ENCODE data around the gene GOLT1A. TPM values are rescaled to one million over a fixed set of nuclear protein-coding genes. Genes with fewer than 3 reads are reported as not detected.

GOLT1A gene
- not detected in 3 replicates for total RNA-seq
- long read RNA-seq: 0 reads

GRCh38 chr1:204213668-204214662 lies at the start of gene GOLT1A:
GOLT1A (minus strand) TSS chr1:204213988; CDS start chr1:204213906, 82 bp downstream.
- Mint-ChIP-seq H3K4me3 (ENCODE audit: unreplicated experiment) (peak within 1 kb of the TSS; percentile 26), H3K9me3 (ENCODE audit: low read depth) (no peaks in the 10 kb centered on the region), H3K27me3 (ENCODE audit: low read depth) (peaks cover 27% of the 10 kb centered on the region), H3K4me1 (ENCODE audit: low read depth) (peaks cover 6% of the 10 kb centered on the region), H3K36me3 (ENCODE audit: low read depth) (no peaks in the 10 kb centered on the region), H3K27ac (ENCODE audit: unreplicated experiment) (no peak within 1 kb of the TSS)
- TF ChIP-seq CTCF (IDR thresholded peaks at IDR 0.05): peak; percentile 86
- DNase-seq (ENCODE audit: low spot score): no peak

- H3K9me3 Mint-ChIP-seq (ENCODE audit: low read depth): no peaks in the 10 kb centered on the region
Measured at GRCh38 chr1:204263254-204263910, 49.6 kb upstream of the GOLT1A start.

GRCh38 chr1:204262506-204263253 lies 48.9 kb upstream of the GOLT1A start:
- no peak for TF ChIP-seq CTCF (IDR thresholded peaks at IDR 0.05)
- Mint-ChIP-seq H3K36me3 (ENCODE audit: low read depth) (no peaks in the 10 kb centered on the region), H3K27me3 (ENCODE audit: low read depth) (peaks cover 16% of the 10 kb centered on the region), H3K27ac (ENCODE audit: unreplicated experiment) (no peak overlapping the region), H3K4me1 (ENCODE audit: low read depth) (peaks cover 3% of the 10 kb centered on the region), H3K9me3 (ENCODE audit: low read depth) (no peaks in the 10 kb centered on the region), H3K4me3 (ENCODE audit: unreplicated experiment) (no peak overlapping the region)
- DNase-seq (ENCODE audit: low spot score): no peak

More at GRCh38 chr1:204263254-204263910, 49.6 kb upstream of the GOLT1A start:
- DNase-seq (ENCODE audit: low spot score): no peak
- Mint-ChIP-seq H3K27ac (ENCODE audit: unreplicated experiment) (no peak overlapping the region), H3K27me3 (ENCODE audit: low read depth) (peaks cover 16% of the 10 kb centered on the region), H3K4me1 (ENCODE audit: low read depth) (peaks cover 3% of the 10 kb centered on the region), H3K4me3 (ENCODE audit: unreplicated experiment) (no peak overlapping the region), H3K36me3 (ENCODE audit: low read depth) (no peaks in the 10 kb centered on the region)
- no peak for TF ChIP-seq CTCF (IDR thresholded peaks at IDR 0.05)

GRCh38 chr1:204261746-204262505 lies 48.1 kb upstream of the GOLT1A start:
- no peaks in the 10 kb centered on the region for H3K36me3 Mint-ChIP-seq (ENCODE audit: low read depth)
- peaks cover 16% of the 10 kb centered on the region for H3K27me3 Mint-ChIP-seq (ENCODE audit: low read depth)
- H3K9me3 Mint-ChIP-seq (ENCODE audit: low read depth): no peaks in the 10 kb centered on the region
- H3K4me1 Mint-ChIP-seq (ENCODE audit: low read depth): peaks cover 3% of the 10 kb centered on the region
- DNase-seq (ENCODE audit: low spot score): no peak
- TF ChIP-seq CTCF (IDR thresholded peaks at IDR 0.05): no peak
- no peak overlapping the region for H3K4me3 Mint-ChIP-seq (ENCODE audit: unreplicated experiment)
- H3K27ac Mint-ChIP-seq (ENCODE audit: unreplicated experiment): no peak overlapping the region

Measured in chondrocyte (in vitro differentiated cells).